ENCODE results near the gene THNSL1. TPM values are rescaled to one million over a fixed set of nuclear protein-coding genes. Genes with fewer than 3 reads are reported as not detected.

Gene THNSL1
- total and polyA plus RNA-seq, 2 donors (not counting 1 experiment from before 2014, with no cell fraction given) = 1.6 to 4.3 TPM

DNA sequence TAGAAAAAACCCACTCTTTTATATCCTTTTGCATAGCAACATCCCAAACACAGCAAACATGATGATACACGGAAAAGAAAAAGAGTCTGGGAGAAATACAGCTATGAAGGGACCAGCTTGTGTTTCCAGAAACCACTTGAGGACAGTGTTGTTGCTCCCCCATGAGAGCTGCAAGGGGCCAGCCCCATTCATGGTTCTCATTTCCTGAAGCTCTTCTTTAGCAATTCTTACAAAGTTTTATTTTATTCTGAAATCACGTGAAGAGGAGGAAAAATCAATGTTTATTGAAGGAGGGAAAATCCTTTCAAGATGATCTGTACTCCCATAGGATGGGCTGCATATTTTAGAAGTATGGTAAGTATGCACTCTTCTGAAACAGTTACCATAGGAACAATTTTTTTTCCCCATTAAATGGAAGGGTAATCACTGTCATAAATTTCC, 46.6 kb upstream of the THNSL1 start:
- Histone ChIP-seq H3K79me2 (ENCODE audit: control insufficient read depth, insufficient read depth, low read length) (no peaks in the 10 kb centered on the region), H3K27ac (ENCODE audit: insufficient read depth, low read length) (no peak overlapping the region), H3K4me2 (ENCODE audit: extremely low read depth, insufficient read depth, low read length) (no peak overlapping the region), H3K4me1 (ENCODE audit: control insufficient read depth, extremely low read depth, insufficient read depth, low read length) (no peaks in the 10 kb centered on the region), H4K20me1 (ENCODE audit: control insufficient read depth, extremely low read depth, insufficient read depth, low read length) (no peaks in the 10 kb centered on the region), H3K4me3 (replicated peaks in 1 of 4; ENCODE audit: control extremely low read depth in 1 of 4, insufficient read depth in 1 of 4, low read depth in 3 of 4, low read length in 4 of 4) (no peak overlapping the region), H3K36me3 (ENCODE audit: control insufficient read depth, insufficient read depth, low read length) (no peaks in the 10 kb centered on the region), H3K27me3 (ENCODE audit: control insufficient read depth, insufficient read depth, low read length) (no peaks in the 10 kb centered on the region), H3K9me3 (ENCODE audit: control insufficient read depth, insufficient read depth, low read depth, low read length) (no peaks in the 10 kb centered on the region), H2AFZ (ENCODE audit: low read length) (no peak overlapping the region), H3K9ac (ENCODE audit: insufficient read depth, low read length) (no peak overlapping the region)
- TF ChIP-seq EZH2 (IDR thresholded peaks at IDR 0.05; ENCODE audit: low read length, missing control alignments) = no peak
- TF ChIP-seq, protein P1, sequence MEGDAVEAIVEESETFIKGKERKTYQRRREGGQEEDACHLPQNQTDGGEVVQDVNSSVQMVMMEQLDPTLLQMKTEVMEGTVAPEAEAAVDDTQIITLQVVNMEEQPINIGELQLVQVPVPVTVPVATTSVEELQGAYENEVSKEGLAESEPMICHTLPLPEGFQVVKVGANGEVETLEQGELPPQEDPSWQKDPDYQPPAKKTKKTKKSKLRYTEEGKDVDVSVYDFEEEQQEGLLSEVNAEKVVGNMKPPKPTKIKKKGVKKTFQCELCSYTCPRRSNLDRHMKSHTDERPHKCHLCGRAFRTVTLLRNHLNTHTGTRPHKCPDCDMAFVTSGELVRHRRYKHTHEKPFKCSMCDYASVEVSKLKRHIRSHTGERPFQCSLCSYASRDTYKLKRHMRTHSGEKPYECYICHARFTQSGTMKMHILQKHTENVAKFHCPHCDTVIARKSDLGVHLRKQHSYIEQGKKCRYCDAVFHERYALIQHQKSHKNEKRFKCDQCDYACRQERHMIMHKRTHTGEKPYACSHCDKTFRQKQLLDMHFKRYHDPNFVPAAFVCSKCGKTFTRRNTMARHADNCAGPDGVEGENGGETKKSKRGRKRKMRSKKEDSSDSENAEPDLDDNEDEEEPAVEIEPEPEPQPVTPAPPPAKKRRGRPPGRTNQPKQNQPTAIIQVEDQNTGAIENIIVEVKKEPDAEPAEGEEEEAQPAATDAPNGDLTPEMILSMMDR (conservative IDR thresholded peaks at IDR 0.05 in 1 of 2, IDR thresholded peaks at IDR 0.05 in 1 of 2; ENCODE audit: low read depth in 1 of 2, low read length in 2 of 2) = no peak
- DNase-seq (ENCODE audit: low read depth in 2 of 2) = no peak

DNA sequence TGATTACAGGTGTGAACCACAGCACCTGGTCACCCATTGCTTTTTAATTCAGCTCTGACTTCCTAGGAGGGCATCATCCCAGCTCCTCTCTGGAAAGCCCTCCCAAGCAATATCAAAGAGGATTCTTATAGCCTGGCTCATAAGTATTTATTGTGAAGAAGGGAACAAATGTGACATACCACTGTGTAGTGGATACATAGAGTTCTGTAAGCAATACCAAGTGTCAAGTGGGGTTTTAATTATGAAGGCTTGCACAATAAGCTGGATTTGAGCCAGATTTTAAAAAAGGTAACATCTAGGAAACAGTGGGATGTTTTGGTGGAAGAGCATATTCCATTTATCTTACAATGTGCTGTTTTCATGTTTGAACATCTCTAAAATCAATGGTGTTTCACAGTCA, 45.0 kb upstream of the THNSL1 start:
- no peaks in the 10 kb centered on the region for H3K4me1 ChIP-seq (ENCODE audit: control insufficient read depth, extremely low read depth, insufficient read depth, low read length)
- no peaks in the 10 kb centered on the region for H4K20me1 ChIP-seq (ENCODE audit: control insufficient read depth, extremely low read depth, insufficient read depth, low read length)
- H3K9me3 ChIP-seq (ENCODE audit: control insufficient read depth, insufficient read depth, low read depth, low read length) = no peaks in the 10 kb centered on the region
- no peak overlapping the region for H2AFZ ChIP-seq (ENCODE audit: low read length)
- H3K4me3 ChIP-seq (replicated peaks in 1 of 4; ENCODE audit: control extremely low read depth in 1 of 4, insufficient read depth in 1 of 4, low read depth in 3 of 4, low read length in 4 of 4) = no peak overlapping the region
- no peak for DNase-seq (ENCODE audit: low read depth in 2 of 2)
- TF ChIP-seq, protein P1 (conservative IDR thresholded peaks at IDR 0.05 in 1 of 2, IDR thresholded peaks at IDR 0.05 in 1 of 2; ENCODE audit: low read depth in 1 of 2, low read length in 2 of 2) = no peak
- no peak for TF ChIP-seq EZH2 (IDR thresholded peaks at IDR 0.05; ENCODE audit: low read length, missing control alignments)
- H3K27ac ChIP-seq (ENCODE audit: insufficient read depth, low read length) = no peak overlapping the region
- H3K79me2 ChIP-seq (ENCODE audit: control insufficient read depth, insufficient read depth, low read length) = no peaks in the 10 kb centered on the region
- no peaks in the 10 kb centered on the region for H3K27me3 ChIP-seq (ENCODE audit: control insufficient read depth, insufficient read depth, low read length)
- no peaks in the 10 kb centered on the region for H3K36me3 ChIP-seq (ENCODE audit: control insufficient read depth, insufficient read depth, low read length)
- H3K9ac ChIP-seq (ENCODE audit: insufficient read depth, low read length) = no peak overlapping the region
- H3K4me2 ChIP-seq (ENCODE audit: extremely low read depth, insufficient read depth, low read length) = no peak overlapping the region

DNA sequence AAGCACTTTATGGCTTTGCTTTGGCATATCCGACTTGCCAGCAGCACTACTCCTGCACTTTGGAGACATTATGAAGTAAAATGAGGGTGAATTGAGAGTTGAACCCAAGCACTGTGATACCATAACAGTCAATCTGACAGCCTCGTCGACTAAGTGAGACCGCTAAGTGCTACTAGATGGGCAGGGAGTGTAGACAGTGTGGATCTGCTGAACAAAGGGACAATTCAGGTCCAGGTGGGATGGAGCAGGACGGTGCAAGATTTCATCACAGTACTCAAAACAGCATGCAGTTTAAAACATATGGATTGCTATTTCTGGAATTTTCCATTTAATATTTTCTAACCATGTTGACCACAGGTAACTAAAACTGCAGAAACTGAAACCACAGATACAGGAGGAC, 43.2 kb upstream of the THNSL1 start:
- Histone ChIP-seq H3K4me2 (ENCODE audit: extremely low read depth, insufficient read depth, low read length) (no peak overlapping the region), H3K27me3 (ENCODE audit: control insufficient read depth, insufficient read depth, low read length) (no peaks in the 10 kb centered on the region), H3K4me1 (ENCODE audit: control insufficient read depth, extremely low read depth, insufficient read depth, low read length) (no peaks in the 10 kb centered on the region), H3K79me2 (ENCODE audit: control insufficient read depth, insufficient read depth, low read length) (no peaks in the 10 kb centered on the region), H3K36me3 (ENCODE audit: control insufficient read depth, insufficient read depth, low read length) (no peaks in the 10 kb centered on the region), H4K20me1 (ENCODE audit: control insufficient read depth, extremely low read depth, insufficient read depth, low read length) (no peaks in the 10 kb centered on the region), H3K4me3 (replicated peaks in 1 of 4; ENCODE audit: control extremely low read depth in 1 of 4, insufficient read depth in 1 of 4, low read depth in 3 of 4, low read length in 4 of 4) (no peak overlapping the region), H2AFZ (ENCODE audit: low read length) (no peak overlapping the region), H3K27ac (ENCODE audit: insufficient read depth, low read length) (no peak overlapping the region), H3K9ac (ENCODE audit: insufficient read depth, low read length) (no peak overlapping the region), H3K9me3 (ENCODE audit: control insufficient read depth, insufficient read depth, low read depth, low read length) (no peaks in the 10 kb centered on the region)
- no peak for TF ChIP-seq EZH2 (IDR thresholded peaks at IDR 0.05; ENCODE audit: low read length, missing control alignments)
- no peak for DNase-seq (ENCODE audit: low read depth in 2 of 2)
